Stimulated activated naive B cell treated with anti-CD40 and anti-IgM and Interleukin-4, amounts not matched to agents 10 μg/mL and 1 μg/mL and 100 μg/mL, for 72 hours (primary cell): ENCODE data around the gene ZNF471.

Experiments used
- ATAC-seq, 2 donors: fragments of 150-1000 bp; cut with Tn5 transposase; replicated peaks; 2 replicates each; pipeline ENCODE4 v1.10.0; 2021; ENCODE audit warnings: moderate library complexity in 1 of 2
- DNase-seq: peaks from one replicate; pipeline ENCODE4 v3.0.0; 2021
- H3K27ac Mint-ChIP-seq: one replicate; pipeline ENCODE4 v1.8.0; 2022; ENCODE audit warnings: mild to moderate bottlenecking, mixed read lengths
- H3K27me3 Mint-ChIP-seq, 2 donors: one replicate each; pipeline ENCODE4 v1.8.0; 2022; ENCODE audit warnings: mixed read lengths in 2 of 2
- H3K36me3 Mint-ChIP-seq, 2 donors: one replicate each; pipeline ENCODE4 v1.8.0; 2022; ENCODE audit warnings: mixed read lengths in 2 of 2, mild to moderate bottlenecking in 1 of 2
- H3K4me1 Mint-ChIP-seq, 2 donors: one replicate each; pipeline ENCODE4 v1.8.0; 2022; ENCODE audit warnings: mixed read lengths in 2 of 2, mild to moderate bottlenecking in 1 of 2
- H3K4me3 Mint-ChIP-seq, 2 donors: one replicate each; pipeline ENCODE4 v1.8.0; 2022; ENCODE audit warnings: mild to moderate bottlenecking in 2 of 2, mixed read lengths in 2 of 2, moderate library complexity in 1 of 2
- H3K9me3 Mint-ChIP-seq, 2 donors: one replicate each; pipeline ENCODE4 v1.8.0; 2022; ENCODE audit warnings: mixed read lengths in 2 of 2, mild to moderate bottlenecking in 1 of 2

The ZNF471 gene

DNA sequence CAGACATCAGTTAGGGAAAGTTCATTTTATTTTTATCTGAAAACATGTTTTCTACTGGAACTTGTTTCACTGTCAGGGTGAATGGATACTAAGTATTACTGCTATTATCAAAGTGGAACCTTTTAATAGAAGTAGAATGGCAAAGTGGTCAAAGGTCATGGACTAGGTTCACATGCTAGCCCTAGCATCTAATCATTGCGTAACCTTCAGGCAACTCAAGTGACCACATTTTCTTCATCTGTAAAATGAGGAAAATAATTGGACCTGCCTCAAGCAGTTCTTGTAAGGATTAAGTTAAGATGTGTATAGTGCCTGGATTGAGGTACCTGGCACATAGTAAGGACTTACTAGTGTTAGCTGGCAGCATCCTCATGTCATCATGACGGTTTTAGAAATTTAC lies 36.1 kb downstream of the ZNF471 start:
- peaks cover 18 to 25% of the 10 kb centered on the region in 2 donors for H3K4me1 Mint-ChIP-seq
- H3K36me3 Mint-ChIP-seq: peaks cover 74 to 93% of the 10 kb centered on the region in 2 donors
- peaks cover 22 to 30% of the 10 kb centered on the region in 2 donors for H3K9me3 Mint-ChIP-seq

DNA sequence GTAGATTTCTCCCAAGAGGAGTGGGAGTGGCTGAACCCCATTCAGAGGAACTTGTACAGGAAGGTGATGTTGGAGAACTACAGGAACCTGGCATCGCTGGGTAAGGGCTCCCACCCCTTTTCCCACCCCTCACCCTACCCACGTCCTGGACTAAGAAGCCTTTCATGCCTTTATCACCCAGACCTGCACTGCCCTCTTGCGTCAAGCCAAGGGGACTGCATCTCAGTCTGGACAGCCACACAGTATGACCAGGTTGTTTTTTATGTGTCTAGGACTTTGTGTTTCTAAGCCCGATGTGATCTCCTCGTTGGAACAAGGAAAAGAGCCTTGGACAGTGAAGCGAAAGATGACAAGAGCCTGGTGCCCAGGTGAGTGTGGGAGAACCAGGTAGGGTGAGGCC lies 39.9 kb downstream of the ZNF471 start:
- ATAC-seq (no peak), DNase-seq (no peak)
- Mint-ChIP-seq H3K36me3 (peaks cover 78 to 92% of the 10 kb centered on the region in 2 donors), H3K27me3 (no peaks in the 10 kb centered on the region), H3K4me1 (peaks cover 0 to 1% of the 10 kb centered on the region in 2 donors), H3K27ac (no peak overlapping the region), H3K4me3 (no peak overlapping the region), H3K9me3 (peaks cover 14 to 24% of the 10 kb centered on the region in 2 donors)

More for the DNA sequence above, 36.1 kb downstream of the ZNF471 start:
- ATAC-seq: no peak
- no peak for DNase-seq
- Mint-ChIP-seq H3K27me3 (no peaks in the 10 kb centered on the region), H3K27ac (no peak overlapping the region), H3K4me3 (no peak overlapping the region)

DNA sequence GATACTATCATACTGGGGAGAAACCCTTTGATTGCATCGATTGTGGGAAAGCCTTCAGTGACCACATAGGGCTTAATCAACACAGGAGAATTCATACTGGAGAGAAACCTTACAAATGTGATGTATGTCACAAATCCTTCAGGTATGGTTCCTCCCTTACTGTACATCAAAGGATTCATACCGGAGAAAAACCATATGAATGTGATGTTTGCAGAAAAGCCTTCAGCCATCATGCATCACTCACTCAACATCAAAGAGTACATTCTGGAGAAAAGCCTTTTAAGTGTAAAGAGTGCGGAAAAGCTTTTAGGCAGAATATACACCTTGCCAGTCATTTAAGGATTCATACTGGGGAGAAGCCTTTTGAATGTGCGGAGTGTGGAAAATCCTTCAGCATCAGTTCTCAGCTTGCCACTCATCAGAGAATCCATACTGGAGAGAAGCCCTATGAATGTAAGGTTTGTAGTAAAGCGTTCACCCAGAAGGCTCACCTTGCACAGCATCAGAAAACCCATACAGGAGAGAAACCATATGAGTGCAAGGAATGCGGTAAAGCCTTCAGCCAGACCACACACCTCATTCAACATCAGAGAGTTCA lies 46.7 kb downstream of the ZNF471 start:
- no peaks in the 10 kb centered on the region for H3K27me3 Mint-ChIP-seq
- peaks cover 28 to 34% of the 10 kb centered on the region in 2 donors for H3K9me3 Mint-ChIP-seq
- DNase-seq (no peak), ATAC-seq (no peak)
- H3K27ac Mint-ChIP-seq: no peak overlapping the region
- peaks cover 53 to 67% of the 10 kb centered on the region in 2 donors for H3K36me3 Mint-ChIP-seq
- H3K4me1 Mint-ChIP-seq: no peaks in the 10 kb centered on the region
- no peak overlapping the region for H3K4me3 Mint-ChIP-seq

DNA sequence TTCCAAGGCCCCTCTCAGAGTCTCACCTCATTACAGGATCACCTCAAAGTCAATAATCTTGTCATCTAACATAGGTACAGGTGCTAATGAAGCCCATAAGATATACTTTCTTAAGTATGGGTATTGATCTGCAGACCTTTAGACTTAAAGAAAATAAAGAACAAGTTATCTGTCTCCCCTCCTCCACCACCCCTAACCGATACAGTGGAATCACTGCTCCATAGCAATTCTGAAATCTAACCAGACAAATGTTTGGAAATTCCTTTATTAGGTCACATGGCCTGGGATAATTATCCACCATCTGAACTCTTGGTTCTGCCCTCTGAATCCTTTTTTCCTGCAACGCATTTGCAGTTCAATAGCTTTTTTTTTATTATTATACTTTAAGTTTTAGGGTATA lies 55.1 kb downstream of the ZNF471 start:
- Mint-ChIP-seq H3K9me3 (peaks cover 32 to 40% of the 10 kb centered on the region in 2 donors), H3K4me3 (no peak overlapping the region), H3K27ac (no peak overlapping the region), H3K27me3 (no peaks in the 10 kb centered on the region), H3K36me3 (peaks cover 42 to 70% of the 10 kb centered on the region in 2 donors), H3K4me1 (peaks cover 3 to 8% of the 10 kb centered on the region in 2 donors)
- DNase-seq (no peak), ATAC-seq (no peak)

DNA sequence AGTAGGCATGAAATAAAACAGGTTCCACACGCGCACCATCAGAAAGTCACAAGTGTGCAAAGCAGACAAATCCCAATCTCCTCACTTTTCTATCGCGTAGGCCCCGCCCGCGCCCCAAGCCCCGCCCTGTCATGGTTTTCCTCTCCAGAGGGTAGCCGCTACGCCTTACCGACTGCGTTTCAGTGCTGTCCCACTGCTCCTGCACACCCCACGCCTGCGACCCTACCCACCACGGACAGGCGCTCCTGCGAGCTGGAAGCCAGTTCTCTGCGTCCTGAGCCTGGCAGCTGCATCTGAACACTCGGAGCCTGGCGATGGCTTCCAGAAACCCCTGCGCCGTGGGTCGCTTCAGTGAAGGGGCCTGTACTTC lies 59.2 kb downstream of the ZNF471 start:
- H3K27me3 Mint-ChIP-seq: no peaks in the 10 kb centered on the region
- ATAC-seq (peak; percentile 48 to 50), DNase-seq (no peak)
- H3K36me3 Mint-ChIP-seq: peaks cover 62 to 82% of the 10 kb centered on the region in 2 donors
- H3K27ac Mint-ChIP-seq: peak overlapping the region; percentile 97
- H3K9me3 Mint-ChIP-seq: peaks cover 29 to 38% of the 10 kb centered on the region in 2 donors
- H3K4me3 Mint-ChIP-seq: peak overlapping the region; percentile 96 to 97
- H3K4me1 Mint-ChIP-seq: peaks cover 6 to 10% of the 10 kb centered on the region in 2 donors

DNA sequence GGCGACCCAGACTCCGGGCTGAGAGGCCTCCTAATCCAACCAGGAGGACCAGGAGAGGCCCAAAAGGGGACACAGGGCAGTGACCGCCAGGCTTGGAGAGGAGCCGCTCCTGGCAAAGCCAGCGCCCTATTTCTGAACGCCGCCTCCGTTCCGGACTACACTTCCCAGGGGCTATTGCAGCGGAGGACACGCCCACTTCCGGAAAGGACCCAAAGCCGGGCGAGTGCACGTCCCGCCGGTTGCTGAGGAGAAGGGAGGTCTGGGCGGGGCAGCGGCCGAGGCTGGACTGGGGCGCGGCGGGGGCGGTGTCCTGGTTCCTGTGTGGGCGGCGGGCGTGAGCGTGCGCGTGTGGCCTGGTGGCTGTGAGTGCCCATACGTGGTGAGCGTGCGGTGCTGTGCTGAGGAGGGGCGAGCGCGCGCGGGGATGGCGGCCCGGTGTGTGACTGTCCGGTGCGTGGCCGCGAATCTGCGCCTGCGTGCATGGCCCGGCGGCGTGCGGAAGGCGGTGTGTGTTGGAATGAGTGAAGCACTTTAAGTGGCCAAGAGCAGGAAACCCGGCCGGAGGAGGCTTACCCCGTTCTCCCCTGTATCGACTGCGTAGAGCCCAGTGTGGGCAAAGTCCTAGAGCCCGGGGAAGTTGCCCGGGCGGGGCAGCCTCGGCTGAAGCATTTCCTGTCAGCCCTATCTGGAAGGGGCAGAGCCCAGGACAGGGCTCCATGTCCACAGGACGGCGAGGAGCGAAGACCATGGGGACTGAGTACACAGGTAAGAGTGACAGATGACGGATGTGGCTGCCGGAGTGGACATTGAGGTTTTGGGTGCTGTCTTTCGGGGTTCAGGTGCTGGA lies 59.8 kb downstream of the ZNF471 start, which contains the start of gene ZNF470:
ZNF470 (plus strand) TSS at position 195 of the 847 bp plus-strand sequence. CDS start 2,844 bp downstream, outside the sequence.
- peak within 1 kb of the TSS; percentile 96 to 97 for H3K4me3 Mint-ChIP-seq
- peak; percentile 91 for DNase-seq

DNA sequence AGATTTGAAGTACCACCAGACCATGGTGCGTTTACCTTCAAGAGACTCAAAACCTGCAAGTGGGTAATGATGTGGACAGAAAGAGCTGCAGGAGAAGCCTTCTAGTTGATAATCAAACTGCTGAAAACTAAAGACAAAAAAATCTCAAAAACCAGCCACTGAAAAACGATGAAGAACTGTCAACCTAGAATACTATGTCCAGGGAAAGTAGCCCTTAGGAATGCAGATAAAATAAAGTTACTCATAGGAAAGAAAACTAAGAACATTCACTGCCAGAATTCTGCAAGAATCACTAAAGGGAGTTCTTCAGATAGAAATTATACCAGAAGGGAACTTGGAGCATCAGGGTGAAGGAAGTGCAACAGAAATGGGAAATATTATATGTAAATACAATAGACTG lies 64.9 kb downstream of the ZNF471 start:
- Mint-ChIP-seq H3K4me3 (no peak overlapping the region), H3K27me3 (no peaks in the 10 kb centered on the region), H3K27ac (no peak overlapping the region), H3K36me3 (peaks cover 75 to 90% of the 10 kb centered on the region in 2 donors), H3K9me3 (peaks cover 33 to 37% of the 10 kb centered on the region in 2 donors), H3K4me1 (peaks cover 3 to 5% of the 10 kb centered on the region in 2 donors)
- no peak for DNase-seq
- ATAC-seq: no peak

More for the DNA sequence above, 59.8 kb downstream of the ZNF471 start, which contains the start of gene ZNF470:
- peak within 1 kb of the TSS; percentile 97 for H3K27ac Mint-ChIP-seq
- H3K27me3 Mint-ChIP-seq: no peaks in the 10 kb centered on the region
- peaks cover 6 to 10% of the 10 kb centered on the region in 2 donors for H3K4me1 Mint-ChIP-seq
- H3K36me3 Mint-ChIP-seq: peaks cover 63 to 80% of the 10 kb centered on the region in 2 donors
- H3K9me3 Mint-ChIP-seq: peaks cover 30 to 34% of the 10 kb centered on the region in 2 donors
- ATAC-seq: peak; percentile 95 to 97

DNA sequence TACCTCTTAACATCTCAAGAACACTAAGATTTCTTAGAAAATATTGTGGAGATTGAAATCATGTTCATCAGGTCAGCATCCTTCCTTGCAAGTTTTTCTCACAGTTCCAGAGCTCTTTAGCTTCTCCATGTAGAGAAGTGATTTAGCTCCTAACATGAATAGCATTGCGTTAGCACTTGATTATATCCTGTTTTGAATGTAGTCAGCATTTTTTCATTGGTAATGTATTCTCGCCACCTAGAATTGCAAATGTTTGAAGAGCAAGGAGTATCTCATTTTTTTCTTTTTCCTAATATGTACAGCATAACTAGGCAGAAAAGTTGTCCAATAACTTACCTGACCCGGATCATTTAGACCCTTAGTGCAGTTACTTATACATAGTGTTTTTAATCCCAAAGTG lies 66.3 kb downstream of the ZNF471 start:
- Mint-ChIP-seq H3K9me3 (peaks cover 38 to 39% of the 10 kb centered on the region in 2 donors), H3K36me3 (peaks cover 73 to 91% of the 10 kb centered on the region in 2 donors), H3K27ac (no peak overlapping the region), H3K27me3 (no peaks in the 10 kb centered on the region), H3K4me1 (no peaks in the 10 kb centered on the region), H3K4me3 (no peak overlapping the region)
- DNase-seq (no peak), ATAC-seq (no peak)

DNA sequence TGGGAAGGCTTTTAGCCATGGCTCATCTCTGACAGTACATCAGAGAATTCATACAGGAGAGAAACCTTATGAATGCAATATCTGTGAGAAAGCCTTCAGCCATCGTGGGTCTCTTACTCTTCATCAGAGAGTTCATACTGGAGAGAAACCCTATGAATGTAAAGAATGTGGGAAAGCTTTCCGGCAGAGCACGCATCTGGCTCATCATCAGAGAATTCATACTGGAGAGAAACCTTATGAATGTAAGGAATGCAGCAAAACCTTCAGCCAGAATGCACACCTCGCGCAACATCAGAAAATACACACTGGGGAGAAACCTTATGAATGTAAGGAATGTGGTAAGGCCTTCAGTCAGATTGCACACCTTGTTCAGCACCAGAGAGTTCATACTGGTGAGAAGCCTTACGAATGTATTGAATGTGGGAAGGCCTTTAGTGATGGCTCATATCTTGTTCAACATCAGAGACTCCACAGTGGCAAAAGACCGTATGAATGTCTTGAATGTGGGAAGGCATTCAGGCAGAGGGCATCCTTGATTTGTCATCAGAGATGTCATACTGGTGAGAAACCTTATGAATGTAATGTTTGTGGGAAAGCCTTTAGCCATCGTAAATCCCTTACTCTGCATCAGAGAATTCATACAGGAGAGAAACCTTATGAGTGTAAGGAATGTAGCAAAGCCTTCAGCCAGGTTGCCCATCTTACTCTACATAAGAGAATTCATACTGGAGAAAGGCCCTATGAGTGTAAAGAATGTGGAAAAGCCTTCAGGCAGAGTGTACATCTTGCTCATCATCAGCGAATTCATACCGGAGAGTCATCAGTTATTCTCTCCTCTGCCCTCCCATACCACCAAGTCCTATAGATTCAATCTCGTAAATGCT lies 70.3 kb downstream of the ZNF471 start:
- no peak for DNase-seq
- Mint-ChIP-seq H3K9me3 (peaks cover 34 to 38% of the 10 kb centered on the region in 2 donors), H3K27me3 (no peaks in the 10 kb centered on the region), H3K27ac (no peak overlapping the region), H3K4me3 (no peak overlapping the region), H3K4me1 (no peaks in the 10 kb centered on the region), H3K36me3 (peaks cover 57 to 78% of the 10 kb centered on the region in 2 donors)
- no peak for ATAC-seq
